IPS DF 4.7 (cell line): ENCODE results near the gene NINL.
A peak's percentile ranks its signal among the peaks of the same experiment; 100 is the strongest.
"Not testable (repeated sequence)": the region's sequence is repeated elsewhere in the genome, so short reads cannot be mapped to it uniquely, and the experiment has no call there.

Source experiments
- DNase-seq: peaks from one replicate; pipeline ENCODE4 v3.0.0-alpha.2; 2013; ENCODE audit warnings: low spot score; ENCODE audit errors: extremely low read depth

The NINL gene

DNA sequence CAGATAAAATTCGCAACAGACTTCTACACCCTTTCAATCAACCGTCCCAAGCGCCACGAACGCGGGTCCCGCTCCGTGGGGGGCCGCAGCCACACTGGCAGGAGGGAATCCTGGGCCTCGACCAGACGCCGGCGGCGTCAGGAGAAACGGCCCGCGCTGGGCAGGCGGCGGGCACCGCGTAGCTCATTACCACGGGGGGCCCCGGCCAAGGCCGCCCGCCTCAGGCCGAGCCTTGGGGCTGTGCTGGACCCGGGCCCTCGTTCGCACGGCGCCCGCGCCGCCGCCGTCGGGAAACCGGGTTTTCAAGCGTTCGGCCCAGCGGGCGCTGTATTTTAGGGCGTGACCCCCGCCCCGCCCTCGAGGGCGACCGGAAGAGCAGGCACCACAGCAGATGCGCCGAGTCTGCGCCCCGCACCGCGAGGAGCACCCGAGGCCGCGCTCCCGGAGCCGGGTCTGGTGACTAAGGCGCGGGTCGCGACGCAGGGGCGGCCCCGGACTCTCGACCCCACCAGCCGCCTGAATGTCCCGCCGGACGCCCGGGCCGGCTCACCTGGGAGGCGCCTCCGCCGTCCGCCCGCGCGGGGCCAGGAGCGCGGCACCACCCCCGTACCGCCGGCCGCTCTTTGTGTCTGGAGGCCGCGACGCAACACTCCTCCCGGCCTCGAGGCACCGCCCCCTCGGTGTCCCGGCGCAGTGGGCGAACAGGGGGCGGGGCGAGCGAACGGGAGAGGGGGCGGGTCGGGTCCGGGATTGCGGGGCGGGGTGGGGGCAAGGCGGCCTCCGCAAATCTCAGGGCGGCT, at the start of gene NINL:
NINL (minus strand) TSS at position 627 of the 800 bp plus-strand sequence. CDS start 58,944 bp downstream, outside the sequence.
- DNase-seq, result no peak

DNA sequence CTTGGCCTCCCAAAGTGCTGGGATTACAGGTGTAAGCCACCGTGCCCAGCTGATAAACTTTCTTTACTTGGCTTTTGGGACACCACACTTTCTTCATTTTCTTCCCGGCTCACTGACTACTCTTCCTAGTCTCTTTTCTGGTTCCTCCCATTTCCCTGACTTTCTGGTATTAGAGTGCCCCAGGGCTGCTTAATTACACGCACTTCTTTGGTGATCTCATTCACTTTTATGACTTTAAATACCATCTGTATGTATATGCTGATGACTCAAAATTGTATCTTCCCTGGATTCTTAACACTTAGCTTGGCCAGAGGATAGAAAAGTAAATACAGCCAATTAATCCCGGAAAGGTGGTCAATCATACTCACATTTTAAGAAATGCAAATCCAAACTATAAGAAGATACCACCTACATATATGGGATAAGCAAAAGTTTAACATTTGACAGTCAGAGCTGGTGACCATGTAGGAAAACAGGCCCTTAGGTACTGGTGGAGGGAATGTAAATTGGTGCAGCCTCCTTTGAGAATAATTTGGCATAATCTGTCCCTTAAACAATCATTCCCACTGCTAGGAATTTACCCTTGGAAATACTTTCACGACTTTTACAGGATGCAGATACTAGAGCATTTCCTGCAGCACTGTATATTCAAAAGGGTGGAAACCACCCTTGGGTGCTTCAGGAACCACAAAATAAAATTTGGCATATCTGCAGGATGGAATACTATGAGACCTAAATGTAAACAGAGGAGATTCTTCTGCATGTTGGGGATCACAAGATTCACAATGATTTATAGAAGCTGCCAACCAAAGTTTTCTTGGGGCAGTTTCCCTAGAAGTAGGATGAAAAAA, 47.8 kb upstream of the NINL start:
- DNase-seq, result no peak

DNA sequence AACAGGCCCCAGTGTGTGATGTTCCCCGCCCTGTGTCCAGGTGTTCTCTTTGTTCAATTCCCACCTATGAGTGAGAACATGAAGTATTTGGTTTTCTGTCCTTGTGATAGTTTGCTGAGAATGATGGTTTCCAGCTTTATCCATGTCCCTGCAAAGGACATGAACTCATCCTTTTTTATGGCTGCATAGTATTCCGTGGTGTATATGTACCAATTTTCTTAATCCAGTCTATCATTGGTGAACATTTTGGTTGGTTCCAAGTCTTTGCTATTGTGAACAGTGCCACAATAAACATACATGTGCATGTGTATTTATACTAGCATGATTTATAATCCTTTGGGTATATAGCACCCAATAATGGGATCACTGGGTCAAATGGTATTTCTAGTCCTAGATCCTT, 45.3 kb upstream of the NINL start:
- DNase-seq, result not testable (repeated sequence)

DNA sequence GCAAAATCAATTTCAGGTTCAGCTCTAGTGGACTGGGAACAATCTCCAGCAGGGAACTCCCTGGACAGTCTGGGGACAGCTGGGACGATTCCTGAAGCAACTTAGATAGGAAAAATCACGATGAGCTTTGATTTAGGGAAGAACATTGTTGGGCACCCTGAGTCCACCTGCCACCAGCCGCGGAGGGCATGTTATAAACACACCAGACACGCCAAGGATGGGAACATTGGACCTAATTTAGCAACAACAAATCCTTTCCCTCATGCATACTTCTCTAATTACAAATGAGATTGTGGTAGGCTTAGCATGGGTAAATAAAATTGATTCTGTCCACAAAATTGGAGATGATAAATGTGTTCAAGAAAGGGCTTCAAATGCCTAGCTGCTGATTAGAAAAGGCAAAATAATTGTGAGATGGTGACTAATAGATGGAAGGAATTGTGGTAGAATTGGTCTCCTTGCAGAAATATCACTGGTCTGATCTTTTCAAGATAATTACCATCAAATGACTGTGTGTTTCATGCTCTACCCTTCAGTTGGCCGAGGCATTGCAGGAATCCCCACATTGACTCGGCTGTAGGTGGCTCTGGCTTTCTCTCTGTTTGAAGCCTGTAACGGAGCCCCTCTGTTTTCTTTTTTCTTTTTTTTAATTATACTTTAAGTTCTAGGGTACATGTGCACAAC, 44.6 kb upstream of the NINL start:
- no peak for DNase-seq

DNA sequence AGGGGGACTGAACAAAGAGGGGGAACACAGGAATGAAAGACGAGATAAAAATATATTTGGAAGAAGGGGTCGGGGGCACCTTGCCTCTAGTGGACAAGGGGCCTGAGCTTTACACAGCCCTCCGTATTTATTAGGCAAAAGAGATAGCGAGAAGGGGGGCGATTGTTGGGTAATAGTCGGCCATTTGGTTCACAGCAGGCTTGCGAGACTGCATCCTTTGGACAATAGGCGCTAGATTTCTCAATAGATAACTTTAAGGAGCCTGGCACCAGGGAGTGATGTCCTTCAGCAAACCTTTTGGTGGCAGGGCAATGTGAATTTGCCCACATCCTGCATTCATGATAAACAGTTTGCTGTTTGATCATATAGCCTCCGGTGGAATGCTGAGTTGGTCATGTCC, 41.4 kb upstream of the NINL start:
- no peak for DNase-seq

DNA sequence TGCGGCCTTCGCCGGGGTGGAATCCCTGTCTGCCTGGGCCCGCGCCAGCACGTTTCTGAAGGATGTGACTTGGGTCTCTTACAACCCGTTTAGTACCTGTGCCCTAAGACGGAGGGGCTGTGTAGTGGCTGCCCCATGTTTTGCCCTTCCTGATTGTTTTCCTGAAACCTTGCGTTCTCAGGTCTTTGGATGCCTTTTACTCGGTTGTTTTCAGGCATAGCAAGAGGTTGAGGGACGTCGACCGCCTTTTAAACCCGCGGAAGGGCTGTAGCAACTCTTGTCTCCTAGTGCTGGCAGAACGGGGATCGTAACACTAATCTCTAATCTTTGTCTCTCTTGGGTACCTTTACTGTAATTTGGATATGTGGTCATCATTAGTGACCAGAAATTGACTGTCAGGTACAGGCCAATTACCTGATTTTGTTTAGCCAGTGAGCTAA, 39.2 kb upstream of the NINL start:
- no peak for DNase-seq

DNA sequence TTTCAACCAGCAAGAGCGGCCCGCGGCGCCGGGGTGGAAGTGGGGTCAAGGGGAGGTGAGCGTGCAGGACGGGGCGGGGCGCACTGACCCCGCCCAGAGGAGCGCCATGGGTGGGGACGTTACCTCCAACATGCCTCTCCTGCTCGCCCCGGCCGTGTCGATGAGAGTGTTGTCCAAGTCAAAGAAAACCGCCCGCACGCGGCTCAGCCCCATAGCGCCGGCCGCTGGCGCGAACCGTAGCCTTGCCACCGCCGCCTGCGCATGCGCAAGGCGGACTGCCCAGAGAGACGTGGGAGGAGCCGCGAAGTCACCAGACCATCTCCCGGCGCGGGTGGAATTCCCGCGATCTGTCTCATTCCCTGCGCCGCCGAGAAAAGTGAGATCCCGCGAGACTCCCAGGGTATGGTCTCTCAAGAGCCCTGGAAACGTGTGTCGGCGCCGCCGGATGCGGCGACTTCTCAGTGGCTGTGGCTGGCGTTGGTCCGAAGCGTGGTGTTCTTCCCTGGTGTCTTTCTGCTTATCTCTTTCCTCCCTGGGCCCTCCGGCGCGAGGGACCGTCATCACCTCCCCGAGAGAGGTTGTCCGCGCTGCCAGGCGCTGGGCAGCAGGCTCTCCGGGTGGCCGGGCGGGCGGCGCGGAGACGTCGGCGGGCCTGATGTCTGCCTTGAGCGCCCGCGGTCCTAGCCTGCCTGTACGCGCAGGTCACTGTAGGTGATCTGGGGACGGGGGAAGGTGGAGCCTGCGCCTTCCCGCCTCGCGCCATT, 38.6 kb upstream of the NINL start, which contains the start of gene NANP:
NANP (minus strand) TSS at position 279 of the 764 bp plus-strand sequence; CDS start at position 213, 66 bp downstream.
- DNase-seq, result peak; percentile 68

DNA sequence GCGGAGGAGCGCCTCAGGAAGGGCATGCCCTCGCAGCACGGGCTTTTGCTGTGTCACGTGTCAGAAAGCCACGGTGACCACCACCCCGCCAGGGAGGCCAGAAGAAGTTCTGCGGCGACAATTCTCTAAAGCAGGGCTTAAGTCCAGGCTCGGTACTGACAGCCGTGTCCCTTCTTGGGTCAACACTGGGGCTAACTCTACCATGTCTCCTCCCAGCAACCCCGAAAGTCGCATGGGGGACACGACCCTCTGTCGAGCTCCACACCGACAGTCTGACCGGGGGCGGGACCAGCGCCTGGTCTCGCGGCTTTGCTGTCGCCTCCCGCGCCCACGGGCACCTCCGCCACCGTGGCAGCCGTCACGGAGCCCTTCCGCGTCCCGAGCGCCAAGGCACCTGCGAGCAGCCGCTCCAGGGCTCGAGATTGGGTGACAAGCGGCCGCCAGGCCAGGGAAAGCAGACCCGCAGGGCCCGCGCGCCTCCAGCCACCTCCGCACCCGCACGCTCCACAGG, 37.9 kb upstream of the NINL start:
- no peak for DNase-seq

DNA sequence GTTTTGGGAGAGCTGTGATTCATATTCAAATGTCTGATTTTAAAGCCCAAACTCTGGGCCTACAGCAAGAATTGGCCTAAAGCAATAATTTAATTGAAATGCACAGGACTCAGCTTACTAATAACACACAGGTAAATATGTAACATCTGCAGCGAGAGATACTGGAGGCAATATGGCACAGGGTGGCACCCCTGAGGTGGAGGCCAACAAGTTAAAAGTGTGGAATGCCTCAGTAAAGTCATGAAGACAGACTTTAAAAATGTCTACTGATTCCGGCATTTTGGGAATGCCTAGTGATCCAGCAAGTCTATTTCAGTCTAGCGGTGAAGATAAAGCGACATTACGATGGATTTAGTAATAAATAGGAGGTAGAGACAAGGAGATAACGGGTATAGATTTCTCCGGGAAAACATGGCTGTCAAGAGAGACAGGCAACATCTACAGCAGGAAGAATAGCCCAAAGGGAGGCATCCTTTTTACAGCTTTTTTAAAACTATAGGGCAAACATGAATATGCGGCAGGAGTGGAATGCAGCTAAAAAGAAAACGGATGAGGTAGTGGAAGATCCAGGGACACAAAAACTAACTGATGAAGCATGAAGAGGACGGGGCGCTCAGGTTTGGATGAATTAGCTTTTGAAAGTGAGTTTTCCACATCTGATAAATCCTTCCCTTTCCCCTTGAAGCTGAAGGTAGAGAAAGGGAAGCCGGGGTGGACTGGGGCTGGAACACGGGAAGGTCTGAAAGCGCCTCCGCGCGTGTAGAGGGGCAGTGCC, 37.3 kb upstream of the NINL start:
- DNase-seq, result no peak

DNA sequence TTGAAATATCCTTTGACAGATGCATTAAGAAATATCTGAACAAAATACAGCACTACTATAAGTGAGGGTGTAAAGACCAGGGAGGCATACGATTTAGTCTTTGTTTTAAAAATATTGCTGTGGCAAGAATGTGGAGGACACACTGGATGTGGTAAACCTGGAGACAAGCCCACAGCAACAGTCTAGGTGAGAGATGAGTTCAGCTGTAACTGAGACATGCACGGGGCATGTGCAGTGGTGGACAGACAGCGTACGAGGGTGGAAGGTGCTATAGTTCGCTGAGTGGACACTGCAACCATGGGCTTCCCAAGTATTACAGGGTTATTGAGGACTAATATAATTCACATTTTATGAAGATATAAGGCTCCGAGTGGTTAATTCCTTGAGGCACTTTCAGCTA, 36.7 kb upstream of the NINL start:
- no peak for DNase-seq

DNA sequence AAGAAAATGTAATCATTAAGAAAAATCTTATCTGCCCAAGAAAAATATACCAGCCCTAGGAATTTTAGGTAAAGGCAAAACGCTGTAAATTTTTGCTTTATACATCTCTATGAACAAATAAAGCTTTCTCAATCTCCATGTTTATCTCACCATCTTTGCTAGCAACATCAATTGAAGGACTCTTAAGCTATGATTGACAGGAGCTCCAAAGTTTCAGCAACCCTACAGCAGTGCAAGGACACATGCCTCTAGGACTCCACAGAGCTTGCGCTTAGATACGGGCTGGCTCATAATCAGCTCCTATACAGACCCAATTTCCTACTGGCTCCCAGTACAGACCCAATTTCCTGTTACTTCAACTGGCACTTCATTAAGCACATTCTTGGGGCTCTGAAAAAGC, 34.2 kb upstream of the NINL start:
- DNase-seq, result no peak

DNA sequence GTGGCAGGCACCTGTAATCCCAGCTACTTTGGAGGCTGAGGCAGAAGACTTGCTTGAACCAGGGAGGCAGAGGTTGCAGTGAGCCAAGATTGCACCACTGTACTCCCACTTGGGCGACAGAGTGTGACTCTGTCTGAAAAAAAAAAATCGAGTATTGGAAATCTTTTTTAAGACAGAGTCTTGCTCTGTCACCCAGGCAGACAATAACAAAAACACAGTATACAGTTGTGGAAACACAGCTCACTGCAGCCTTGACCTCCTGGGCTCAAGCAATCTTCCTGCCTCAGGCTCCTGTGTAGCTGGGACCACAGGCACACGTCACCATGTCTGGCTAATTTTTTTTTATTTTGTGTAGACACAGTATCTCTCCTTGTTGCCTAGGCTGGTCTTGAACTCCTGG, 23.4 kb upstream of the NINL start:
- no peak for DNase-seq

DNA sequence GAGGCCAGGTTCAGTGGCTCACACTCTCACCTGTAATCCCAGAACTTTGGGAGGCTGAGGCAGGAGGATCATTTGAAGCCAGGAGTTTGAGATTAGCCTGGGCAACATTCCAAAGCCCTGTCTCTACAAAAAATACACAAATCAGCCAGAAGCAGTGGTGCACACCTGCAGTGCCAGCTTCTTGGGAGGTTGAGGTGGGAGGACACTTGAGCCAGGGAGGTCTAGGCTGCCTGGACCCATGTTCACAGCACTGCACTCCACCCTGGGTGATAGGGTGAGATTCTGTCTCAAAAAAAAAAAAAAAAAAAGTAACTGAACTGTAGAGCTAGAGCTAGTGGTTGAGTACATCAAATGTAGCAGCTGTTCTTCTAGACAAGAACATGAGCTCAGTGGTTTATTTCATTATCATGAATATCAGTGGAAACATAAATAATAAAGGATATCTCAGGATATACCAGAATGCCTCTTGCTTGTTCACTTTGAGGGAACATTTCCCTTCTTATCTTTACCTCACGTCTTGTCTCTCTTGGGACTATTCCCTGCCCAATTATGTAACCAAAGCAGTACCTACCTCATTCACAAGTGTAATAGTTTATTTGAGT, 20.9 kb upstream of the NINL start:
- no peak for DNase-seq

DNA sequence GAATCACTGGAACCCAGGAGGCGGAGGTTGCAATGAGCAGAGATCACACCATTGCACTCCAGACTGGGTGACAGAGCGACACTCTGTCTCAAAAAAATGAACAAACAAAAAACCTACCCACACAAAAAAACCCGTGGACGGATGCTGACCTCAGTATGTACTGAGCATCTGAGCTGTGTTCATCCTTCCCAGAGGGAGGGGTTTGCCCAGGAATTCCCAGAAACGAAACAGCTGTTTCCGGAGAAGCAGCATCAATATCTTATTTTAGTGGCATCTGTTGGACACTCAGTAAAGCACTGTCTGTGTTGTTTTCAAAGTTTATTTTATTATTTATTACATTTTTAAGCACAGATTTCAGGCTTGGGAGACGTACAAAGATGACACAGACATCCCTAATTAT, 19.8 kb upstream of the NINL start:
- no peak for DNase-seq

DNA sequence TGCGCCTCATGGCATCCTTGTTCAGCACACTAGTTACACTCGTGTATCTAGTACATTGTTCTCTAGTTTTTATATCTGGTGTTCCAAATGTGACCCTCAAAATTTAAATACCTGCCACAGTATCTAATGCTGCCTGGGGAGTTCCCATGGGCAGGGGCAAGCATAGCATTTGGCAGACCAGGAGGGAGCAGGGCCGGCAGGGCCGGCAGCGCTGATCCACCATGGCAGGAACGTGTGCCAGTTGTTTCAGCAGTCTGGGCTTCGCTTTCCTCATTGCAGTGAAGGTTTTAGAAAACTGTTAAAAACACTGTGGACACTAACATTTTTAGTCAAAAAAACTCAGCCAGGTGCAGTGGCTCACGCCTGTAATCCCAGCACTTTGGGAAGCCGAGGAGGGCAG, 19.3 kb upstream of the NINL start:
- no peak for DNase-seq

DNA sequence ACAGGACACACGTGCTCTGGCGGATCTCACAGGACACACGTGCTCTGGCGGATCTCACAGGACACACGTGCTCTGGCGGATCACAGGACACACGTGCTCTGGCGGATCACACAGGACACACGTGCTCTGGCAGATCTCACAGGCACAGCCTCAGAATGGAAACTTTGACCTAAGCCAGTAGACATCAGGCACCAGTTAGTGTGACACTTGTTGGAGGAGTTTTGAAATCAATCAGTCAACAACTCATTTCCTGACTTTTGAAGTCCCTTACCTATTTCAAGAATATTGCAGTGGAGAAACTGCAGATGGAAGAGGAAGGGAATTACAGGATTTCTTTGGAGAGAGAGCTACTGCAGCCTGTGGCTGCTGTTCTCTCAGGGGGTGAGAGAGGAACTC, 17.6 kb upstream of the NINL start:
- not testable (repeated sequence) for DNase-seq

DNA sequence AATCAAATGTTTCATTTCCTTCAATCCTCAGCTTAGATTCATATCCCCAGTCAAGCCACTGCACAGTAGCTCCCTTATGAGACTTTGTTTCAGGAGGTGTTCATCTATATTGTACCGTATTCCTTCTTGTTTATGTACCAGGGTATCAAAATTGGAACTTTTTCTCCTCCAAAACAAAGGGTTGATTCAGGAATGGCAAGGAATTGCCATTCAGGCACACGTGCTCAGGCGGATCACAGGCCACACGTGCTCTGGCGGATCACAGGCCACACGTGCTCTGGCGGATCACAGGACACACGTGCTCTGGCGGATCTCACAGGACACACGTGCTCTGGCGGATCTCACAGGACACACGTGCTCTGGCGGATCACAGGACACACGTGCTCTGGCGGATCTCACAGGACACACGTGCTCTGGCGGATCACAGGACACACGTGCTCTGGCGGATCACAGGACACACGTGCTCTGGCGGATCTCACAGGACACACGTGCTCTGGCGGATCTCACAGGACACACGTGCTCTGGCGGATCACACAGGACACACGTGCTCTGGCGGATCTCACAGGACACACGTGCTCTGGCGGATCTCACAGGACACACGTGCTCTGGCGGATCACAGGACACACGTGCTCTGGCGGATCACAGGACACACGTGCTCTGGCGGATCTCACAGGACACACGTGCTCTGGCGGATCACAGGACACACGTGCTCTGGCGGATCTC, 17.0 kb upstream of the NINL start:
- DNase-seq, result not testable (repeated sequence)

DNA sequence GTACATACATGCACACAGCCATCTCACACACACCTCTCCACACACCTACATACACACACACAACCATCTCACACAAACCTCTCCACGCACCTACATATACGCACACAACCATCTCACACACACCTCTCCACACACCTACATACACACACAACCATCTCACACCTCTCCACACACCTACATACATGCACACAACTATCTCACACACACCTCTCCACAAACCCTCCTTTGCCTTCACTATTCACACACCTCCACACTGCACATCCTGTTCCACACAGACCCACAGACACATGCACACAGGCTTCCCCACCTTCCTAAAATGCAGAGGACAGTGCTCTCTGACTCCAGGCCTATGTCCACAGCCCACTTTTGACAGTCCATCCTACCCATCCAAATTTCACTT, 16.3 kb upstream of the NINL start:
- no peak for DNase-seq

DNA sequence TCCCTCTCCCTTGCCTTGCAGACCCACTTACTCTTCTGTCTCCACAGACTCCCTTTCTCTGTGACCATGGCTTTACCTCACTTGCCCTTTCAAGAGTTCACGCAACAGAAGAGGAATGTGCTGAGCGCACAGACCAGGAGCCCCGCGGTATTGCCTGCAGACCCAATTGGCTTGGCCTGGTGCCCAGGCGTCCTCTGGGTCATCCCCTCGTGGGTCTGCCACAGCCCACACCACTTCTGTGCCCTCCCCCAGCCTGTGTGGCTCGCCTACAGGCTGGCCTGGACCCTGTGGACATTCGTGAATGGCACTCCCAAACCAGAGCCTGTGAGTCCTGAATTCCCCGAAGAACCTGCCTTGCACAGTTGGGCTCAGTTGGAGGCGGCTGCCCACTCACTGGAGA, 15.3 kb upstream of the NINL start:
- no peak for DNase-seq
